ENCODE data around the gene DNER. TPM values are rescaled to one million over a fixed set of nuclear protein-coding genes. Genes with fewer than 3 reads are reported as not detected.

Gene DNER
- total and polyA plus RNA-seq, 2 of the 13 experiments (the other 11 are each of a cell fraction or from before 2014, with no cell fraction given): not detected

DNA sequence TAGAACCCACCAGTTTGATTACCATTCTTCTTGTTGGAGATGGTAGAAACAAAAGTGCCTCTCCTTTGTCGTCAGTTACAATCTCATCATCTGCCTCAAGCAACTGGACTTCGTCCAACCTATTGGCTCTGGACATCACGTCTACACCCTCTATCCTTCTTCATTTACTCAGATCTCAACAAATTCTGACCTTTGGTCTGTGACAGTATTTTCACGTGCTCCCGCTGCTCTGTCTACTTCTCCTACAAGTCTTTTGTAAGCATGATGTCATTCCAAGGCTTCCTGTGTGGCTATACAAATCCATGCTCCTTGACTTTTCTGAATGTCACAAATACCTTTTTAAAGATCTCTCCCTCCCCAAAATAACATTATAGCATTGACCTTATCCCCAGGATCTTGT, 400.2 kb downstream of the DNER start (continued):
- no peak for TF ChIP-seq REST (IDR thresholded peaks at IDR 0.05; ENCODE audit: borderline replicate concordance in 1 of 2, low read depth in 1 of 2, low read length in 2 of 2)
- TF ChIP-seq ATF7 (IDR thresholded peaks at IDR 0.05): peak; percentile 52; the same call in 1 of the 2 replicates
- TF ChIP-seq ATF7 (CRISPR knock-in tag; IDR thresholded peaks at IDR 0.05): no peak
- TF ChIP-seq CREB1 (IDR thresholded peaks at IDR 0.05): peak; percentile 8; the same call in 1 of the 2 replicates
- no peak for TF ChIP-seq CREB1 (CRISPR knock-in tag; IDR thresholded peaks at IDR 0.05)
- TF ChIP-seq EHMT2 (IDR thresholded peaks at IDR 0.05; ENCODE audit: borderline replicate concordance, low read depth, low read length): no peak
- TF ChIP-seq ZNF260 (CRISPR knock-in tag; IDR thresholded peaks at IDR 0.05; ENCODE audit: borderline replicate concordance, low read depth): no peak
- TF ChIP-seq ASH2L (IDR thresholded peaks at IDR 0.05; ENCODE audit: insufficient read length, low read depth, low read length): no peak

GRCh38 chr2:229313591-229313990, 400.8 kb downstream of the DNER start:
- no TSS peak for BruUV-seq (replicated peaks)
- Histone ChIP-seq H3K27ac (ENCODE audit: extremely low read length, insufficient read depth, low read length) (no peak overlapping the region), H3K9me3 (ENCODE audit: low read length) (peaks cover 19% of the 10 kb centered on the region; the same call in 1 of the 2 replicates), H3K36me3 (replicated peaks in 1 of 2; ENCODE audit: control insufficient read depth in 1 of 2, insufficient read depth in 2 of 2, low read length in 2 of 2) (no peaks in the 10 kb centered on the region), H3K27me3 (ENCODE audit: control insufficient read depth in 1 of 2, insufficient read depth in 2 of 2, low read length in 2 of 2) (no peaks in the 10 kb centered on the region), H3K4me3 (replicated peaks in 1 of 3; ENCODE audit: insufficient read depth in 1 of 3, low read depth in 2 of 3, low read length in 3 of 3) (no peak overlapping the region), H3K79me2 (ENCODE audit: insufficient read depth, low read length) (no peaks in the 10 kb centered on the region), H3K4me1 (ENCODE audit: insufficient read depth, low read length) (no peaks in the 10 kb centered on the region), H3K4me2 (ENCODE audit: low read depth, low read length) (no peak overlapping the region), H4K20me1 (ENCODE audit: insufficient read depth, low read length) (no peaks in the 10 kb centered on the region), H3K9ac (ENCODE audit: insufficient read depth, low read depth, low read length) (no peak overlapping the region), H2AFZ (ENCODE audit: low read length) (no peak overlapping the region)
- DNase-seq (ENCODE audit: low spot score) (no peak), ATAC-seq (no peak), FAIRE-seq (no peak)
- intact Hi-C loops (cut with micrococcal nuclease; ENCODE audit: unreplicated experiment) (no loop called here), in situ Hi-C loops (cut with HindIII; ENCODE audit: extremely low pct_ligation_motif_present, low pct_unique_long_range_greater_than_20kb) (no loop called here)
- CTCF ChIA-PET (ENCODE audit: low intra/inter-chr PET ratio, low total read pairs): no interaction called here
- POLR2A ChIA-PET: no interaction called here
- WGBS (ENCODE audit: low lambda C conversion rate): 23% methylated on average over 3 of the region's 3 CpGs
- TF ChIP-seq MZF1 (CRISPR knock-in tag; IDR thresholded peaks at IDR 0.05; ENCODE audit: borderline replicate concordance) (no peak), MED13 (CRISPR knock-in tag; IDR thresholded peaks at IDR 0.05) (no peak), PLSCR1 (CRISPR knock-in tag; IDR thresholded peaks at IDR 0.05; ENCODE audit: borderline replicate concordance) (no peak), ZNF383 (CRISPR knock-in tag; IDR thresholded peaks at IDR 0.05; ENCODE audit: borderline replicate concordance) (no peak), SCMH1 (CRISPR knock-in tag; IDR thresholded peaks at IDR 0.05; ENCODE audit: borderline replicate concordance) (no peak), ZNF180 (CRISPR knock-in tag; IDR thresholded peaks at IDR 0.05; ENCODE audit: borderline replicate concordance, low read depth) (no peak), ELK4 (CRISPR knock-in tag; IDR thresholded peaks at IDR 0.05; ENCODE audit: borderline replicate concordance) (no peak), YEATS2 (CRISPR knock-in tag; IDR thresholded peaks at IDR 0.05; ENCODE audit: borderline replicate concordance) (no peak), IKZF1 (IDR thresholded peaks at IDR 0.05) (no peak)

Data from HepG2 (cell line).